SU-DHL-6 (cell line): ENCODE measurements around the gene ANGPTL2.

Source experiments
- EZH2phosphoT487 ChIP-seq: fragments of 200-600 bp; sonication (generic), shearing (Covaris generic); conservative IDR thresholded peaks from 2 replicates; pipeline ENCODE4 v1.6.1; 2018; ENCODE audit warnings: mild to moderate bottlenecking, antibody characterized with exemption, low read length, moderate library complexity, mixed read lengths
- TF ChIP-seq, protein P1 (sequence below): fragments of 200-600 bp; sonication (generic); IDR thresholded peaks from one replicate; pipeline ENCODE4 v1.5.1; 2017; ENCODE audit warnings: antibody characterized with exemption, mild to moderate bottlenecking, low read length, moderate library complexity; ENCODE audit not compliant: insufficient read depth, poor library complexity, severe bottlenecking

- TF ChIP-seq, protein P1, sequence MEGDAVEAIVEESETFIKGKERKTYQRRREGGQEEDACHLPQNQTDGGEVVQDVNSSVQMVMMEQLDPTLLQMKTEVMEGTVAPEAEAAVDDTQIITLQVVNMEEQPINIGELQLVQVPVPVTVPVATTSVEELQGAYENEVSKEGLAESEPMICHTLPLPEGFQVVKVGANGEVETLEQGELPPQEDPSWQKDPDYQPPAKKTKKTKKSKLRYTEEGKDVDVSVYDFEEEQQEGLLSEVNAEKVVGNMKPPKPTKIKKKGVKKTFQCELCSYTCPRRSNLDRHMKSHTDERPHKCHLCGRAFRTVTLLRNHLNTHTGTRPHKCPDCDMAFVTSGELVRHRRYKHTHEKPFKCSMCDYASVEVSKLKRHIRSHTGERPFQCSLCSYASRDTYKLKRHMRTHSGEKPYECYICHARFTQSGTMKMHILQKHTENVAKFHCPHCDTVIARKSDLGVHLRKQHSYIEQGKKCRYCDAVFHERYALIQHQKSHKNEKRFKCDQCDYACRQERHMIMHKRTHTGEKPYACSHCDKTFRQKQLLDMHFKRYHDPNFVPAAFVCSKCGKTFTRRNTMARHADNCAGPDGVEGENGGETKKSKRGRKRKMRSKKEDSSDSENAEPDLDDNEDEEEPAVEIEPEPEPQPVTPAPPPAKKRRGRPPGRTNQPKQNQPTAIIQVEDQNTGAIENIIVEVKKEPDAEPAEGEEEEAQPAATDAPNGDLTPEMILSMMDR: no peak
- TF ChIP-seq EZH2phosphoT487: no peak
Observed at GRCh38 chr9:127093319-127094020, 29.0 kb downstream of the ANGPTL2 start.
